Left renal cortex interstitium (tissue), 4 donors: Measurements from ENCODE around the gene GPR61. TPM values are rescaled to one million over a fixed set of nuclear protein-coding genes. Genes with fewer than 3 reads are reported as not detected.
A peak's percentile ranks its signal among the peaks of the same experiment; 100 is the strongest.

ENCODE experiments used
- DNase-seq, 4 donors: peaks; one replicate each; pipeline ENCODE4 v3.0.0-alpha.2; 2013; ENCODE audit warnings: low read depth in 4 of 4, low spot score in 2 of 4, missing footprints in 1 of 4
- polyA plus RNA-seq, 4 donors: library from polyadenylated mRNA; unstranded; fragments of 120-200 nt; gene quantifications; one replicate each; pipeline ENCODE4 v1.2.1, GENCODE V29; 2013; ENCODE audit not compliant: insufficient read length in 4 of 4

Gene GPR61
- polyA plus RNA-seq, 4 donors, result 0.58 to 1.0 (median 0.81) TPM

DNA sequence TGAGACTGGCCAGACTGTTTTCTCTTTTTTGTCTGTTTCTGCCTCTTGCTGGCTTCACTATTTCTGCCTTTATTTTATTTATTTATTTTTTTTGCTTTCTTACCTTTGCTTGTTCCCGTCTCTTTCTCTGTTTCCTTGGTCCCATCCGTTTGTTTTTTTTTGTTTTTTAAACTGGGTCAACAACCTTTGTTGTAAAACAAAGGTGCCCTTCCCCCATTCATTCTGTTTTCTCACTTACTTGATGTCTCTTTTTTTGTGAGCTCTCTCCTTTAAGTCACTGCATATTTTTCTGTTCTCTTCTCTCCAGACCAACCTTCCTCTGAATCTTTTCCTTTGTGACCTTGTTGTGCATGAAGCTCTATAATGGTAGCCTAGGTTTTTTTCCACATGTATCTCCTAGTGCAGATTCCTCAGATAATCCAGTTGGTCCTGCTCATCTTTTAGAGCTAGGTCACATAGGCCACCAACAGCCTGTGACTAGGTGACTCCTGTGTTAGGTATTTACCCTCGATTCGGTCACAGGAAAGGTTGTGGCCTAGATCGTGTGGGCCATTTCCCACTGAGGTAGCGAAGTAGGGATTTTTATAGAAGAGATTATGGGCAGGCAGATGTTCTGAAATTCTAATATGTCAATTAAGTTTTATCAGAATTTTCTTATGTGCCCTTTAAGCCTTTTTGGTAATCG lies 24.7 kb downstream of the GPR61 start:
- no peak for DNase-seq

GRCh38 chr1:109565241-109565640 lies 25.6 kb downstream of the GPR61 start:
- DNase-seq, result no peak

DNA sequence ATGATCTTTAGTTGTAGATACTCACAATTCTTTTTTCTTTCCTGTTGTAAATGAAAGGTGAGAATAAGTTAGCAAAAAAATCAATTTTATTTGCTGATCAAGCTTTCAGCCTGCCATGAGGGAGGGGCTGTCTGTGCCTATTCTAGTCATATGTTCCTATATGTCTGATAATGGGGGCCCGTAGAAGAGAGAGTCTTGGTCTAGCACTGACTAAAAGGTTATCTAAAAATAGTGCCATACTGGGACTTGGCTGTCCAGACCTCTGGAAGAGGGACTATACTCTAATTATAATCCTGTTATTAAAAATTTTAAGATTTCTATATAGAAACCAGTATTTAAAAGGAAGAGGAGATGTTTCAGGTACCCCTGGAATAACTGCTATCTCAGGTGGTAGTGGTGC lies 27.3 kb downstream of the GPR61 start:
- DNase-seq, result no peak

DNA sequence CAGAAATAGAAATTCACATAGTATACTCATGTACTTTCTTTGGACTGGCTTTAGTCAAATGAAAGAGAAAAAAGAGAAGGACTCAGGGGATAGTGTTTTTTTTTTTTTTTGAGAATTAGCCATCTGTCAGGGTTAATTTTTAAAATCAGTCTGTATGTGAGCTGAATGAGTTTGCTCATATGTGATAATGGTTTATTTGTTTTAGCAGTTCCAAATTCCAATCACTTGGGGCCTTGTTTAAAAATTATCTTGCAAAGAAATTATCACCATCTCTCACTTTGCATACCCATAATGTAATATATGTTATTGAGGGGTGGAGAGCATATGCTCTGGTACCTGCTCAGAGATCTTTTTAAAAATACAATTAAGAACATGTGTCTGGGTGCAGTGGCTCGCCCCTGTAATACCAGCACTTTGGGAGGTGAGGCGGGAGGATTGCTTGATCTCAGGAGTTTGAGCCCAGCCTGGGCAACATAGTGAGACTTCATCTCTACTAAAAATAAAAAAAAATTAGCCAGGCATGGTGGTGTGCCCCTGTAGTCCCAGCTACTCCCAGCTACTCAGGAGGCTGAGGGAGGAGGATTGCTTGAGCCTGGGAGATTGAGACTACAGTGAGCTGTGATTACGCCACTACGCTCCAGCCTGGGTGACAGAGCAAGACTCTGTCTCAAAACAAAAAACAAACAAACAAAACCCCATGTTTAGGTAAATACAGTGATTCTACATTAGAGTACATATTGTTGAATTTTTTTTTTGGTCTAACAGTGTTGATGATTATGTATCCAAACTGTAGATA lies 28.4 kb downstream of the GPR61 start:
- no peak for DNase-seq

DNA sequence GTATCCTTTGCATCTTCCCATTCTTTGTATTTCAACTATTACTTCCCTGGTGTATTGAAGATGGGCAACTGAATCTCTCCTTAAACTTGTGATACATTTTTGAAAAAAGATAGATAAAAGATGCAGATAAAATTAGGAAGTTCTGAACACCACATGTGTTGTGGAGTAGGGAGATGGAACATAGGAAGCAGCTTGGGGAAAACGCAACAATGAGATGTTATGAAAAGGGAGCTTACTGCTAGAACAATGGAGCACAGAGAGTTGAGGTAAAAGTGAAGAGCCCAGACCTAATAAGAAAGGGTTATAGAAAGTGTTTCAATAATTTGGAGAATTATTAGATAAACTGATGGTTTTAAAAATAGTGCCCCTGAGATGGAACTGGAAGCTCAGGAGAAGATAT lies 29.7 kb downstream of the GPR61 start:
- no peak for DNase-seq

- no peak for DNase-seq
These were observed 30.7 kb downstream of the GPR61 start for GRCh38 chr1:109570414-109570813.

DNA sequence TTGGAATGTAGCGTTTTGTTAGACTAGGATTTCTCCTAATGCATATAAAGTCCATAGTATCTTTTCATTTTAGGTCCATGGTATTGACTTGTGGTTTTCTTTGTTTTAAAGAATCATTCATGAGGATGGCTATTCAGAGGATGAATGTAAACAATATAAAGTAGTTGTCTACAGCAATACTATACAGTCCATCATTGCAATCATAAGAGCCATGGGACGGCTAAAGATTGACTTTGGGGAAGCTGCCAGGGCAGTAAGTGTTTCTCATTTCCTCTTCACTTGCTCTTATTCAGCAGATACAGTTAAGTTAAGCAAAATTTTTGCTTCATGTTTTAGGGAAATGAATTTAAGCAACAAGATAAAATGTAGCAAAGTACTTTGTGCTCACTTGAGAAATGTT lies 34.1 kb downstream of the GPR61 start:
- DNase-seq, result no peak

DNA sequence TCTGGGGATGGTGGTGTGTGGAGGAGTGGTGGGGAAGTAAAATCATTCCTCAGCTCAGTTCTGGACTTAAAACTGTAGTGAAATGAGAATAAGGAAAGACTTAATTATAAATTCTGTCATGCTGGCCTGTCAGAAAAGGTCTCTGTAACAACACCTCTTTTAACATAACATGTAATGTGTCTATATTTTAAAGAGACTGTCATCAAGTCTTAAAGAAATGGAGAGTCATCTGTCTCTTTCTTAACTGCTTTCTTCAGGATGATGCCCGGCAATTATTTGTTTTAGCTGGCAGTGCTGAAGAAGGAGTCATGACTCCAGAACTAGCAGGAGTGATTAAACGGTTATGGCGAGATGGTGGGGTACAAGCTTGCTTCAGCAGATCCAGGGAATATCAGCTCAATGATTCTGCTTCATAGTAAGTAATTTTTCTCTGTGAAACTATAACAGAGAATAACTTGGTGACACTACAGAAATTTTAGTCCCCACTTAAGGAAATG lies 39.3 kb downstream of the GPR61 start:
- no peak for DNase-seq

DNA sequence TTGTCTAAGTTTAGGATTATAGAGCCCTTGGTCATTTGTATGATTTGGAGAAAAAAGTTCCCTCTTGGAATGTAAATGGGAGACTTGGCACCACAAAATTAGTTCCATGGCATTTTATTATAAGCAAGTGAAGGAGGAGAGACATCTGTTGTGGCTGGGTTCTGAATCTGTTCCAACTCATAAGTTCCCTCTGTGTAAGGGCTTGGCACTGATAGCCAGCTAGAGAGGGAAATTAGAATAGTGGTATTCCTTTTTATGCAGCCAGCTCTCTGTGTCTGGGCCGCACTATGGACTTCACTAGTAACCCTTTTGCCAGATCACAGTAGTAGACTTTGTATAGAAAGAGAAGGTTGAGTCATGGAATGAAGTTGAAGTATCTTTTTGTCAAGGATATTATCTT lies 39.8 kb downstream of the GPR61 start:
- no peak for DNase-seq

GRCh38 chr1:109582021-109582420 lies 42.3 kb downstream of the GPR61 start:
- DNase-seq, result no peak

DNA sequence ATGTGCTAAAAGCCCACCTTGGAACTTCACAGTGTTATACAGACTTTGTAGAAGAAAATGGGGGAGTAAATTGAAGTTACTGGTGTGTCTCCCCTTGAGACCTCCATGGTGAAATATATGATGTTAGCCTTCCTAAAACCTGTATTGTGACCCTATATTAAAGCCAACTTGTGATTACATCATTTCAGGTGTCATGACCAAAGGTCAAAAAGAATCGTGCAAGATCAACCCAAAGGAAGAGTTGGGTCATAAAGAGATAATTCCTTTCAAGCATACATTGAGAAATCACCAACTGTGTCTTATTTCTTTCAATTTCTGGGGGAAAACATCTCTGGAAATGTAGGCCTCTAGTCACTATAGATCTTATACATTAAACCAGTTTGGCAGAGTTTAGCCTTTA lies 45.1 kb downstream of the GPR61 start:
- DNase-seq, result no peak

DNA sequence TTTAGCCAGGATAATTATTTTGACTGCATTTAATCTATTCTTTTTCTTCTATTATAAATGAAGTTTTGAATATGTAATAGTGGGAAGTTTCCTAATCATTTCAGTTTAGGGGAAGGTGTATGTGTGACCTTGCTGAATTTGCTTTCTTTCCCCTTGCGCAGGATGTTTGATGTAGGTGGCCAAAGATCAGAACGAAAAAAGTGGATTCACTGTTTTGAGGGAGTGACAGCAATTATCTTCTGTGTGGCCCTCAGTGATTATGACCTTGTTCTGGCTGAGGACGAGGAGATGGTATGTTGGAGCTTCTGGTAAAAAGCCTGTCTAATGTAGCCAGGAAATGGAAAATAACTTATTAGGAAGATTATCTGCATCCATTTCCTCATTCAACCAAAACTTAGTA lies 46.4 kb downstream of the GPR61 start:
- DNase-seq, result no peak

DNA sequence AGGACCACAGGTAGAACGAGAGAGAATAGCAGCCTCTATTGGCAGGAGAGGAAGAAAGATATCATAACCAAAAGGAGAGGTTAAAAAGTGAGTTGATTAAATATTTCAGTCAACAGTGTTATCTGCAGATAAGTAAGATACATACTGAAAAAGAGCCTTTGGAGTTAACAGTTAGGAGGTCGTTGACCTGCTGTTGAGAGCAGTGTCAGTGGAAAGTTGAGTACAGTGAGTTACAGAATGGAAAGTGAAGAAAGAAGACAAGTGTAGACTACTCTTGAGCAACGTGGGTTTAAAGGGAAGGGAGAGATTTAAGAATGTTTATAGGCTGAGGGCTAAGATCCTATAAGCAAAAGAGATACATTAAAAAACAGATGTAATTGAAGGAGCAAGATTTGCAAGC lies 49.5 kb downstream of the GPR61 start:
- DNase-seq, result no peak

DNA sequence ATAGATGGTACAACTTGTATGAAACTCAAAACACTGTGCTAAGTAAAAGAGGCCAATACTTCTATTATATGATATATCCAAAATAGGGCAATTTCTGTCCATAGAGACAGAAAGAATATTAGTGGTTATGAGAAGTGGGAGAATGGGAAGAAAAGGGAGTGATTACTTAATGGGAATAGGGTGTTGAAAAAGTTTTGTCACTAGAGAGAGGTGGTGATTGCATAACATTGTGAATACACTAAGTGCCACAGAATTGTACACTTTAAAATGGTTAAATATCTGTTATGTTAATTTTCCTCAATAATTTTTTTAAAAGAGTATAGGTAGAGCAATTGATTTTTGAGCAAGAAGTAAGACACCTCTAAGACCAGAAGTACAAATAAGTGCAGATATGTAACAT lies 50.0 kb downstream of the GPR61 start:
- no peak for DNase-seq

- DNase-seq, result no peak
These were observed 53.2 kb downstream of the GPR61 start for GRCh38 chr1:109592916-109593315.

- DNase-seq, result peak in 1 of 4 donors; percentile 15
These were observed 55.9 kb downstream of the GPR61 start for GRCh38 chr1:109595531-109595930.

Other genes with a start within 250 kb of the GPR61 start
- under 1 TPM in 2 of 4 donors, not detected in 2; 0.09 to 0.30 TPM for gene MYBPHL, start 232.9 kb upstream of the GPR61 start, polyA plus RNA-seq
- 10 to 100 TPM; 52.1 to 60.4 (median 56.9) TPM for gene SORT1, start 142.0 kb upstream of the GPR61 start, polyA plus RNA-seq
- gene PSMA5, start 113.4 kb upstream of the GPR61 start, polyA plus RNA-seq, result 100 to 1,000 TPM in 3 of 4 donors, 10 to 100 TPM in 1; 94.8 to 123 (median 107) TPM
- 10 to 100 TPM in 2 of 4 donors, 1 to 10 TPM in 2; 5.6 to 14.0 (median 11.2) TPM for gene SYPL2, start 73.3 kb upstream of the GPR61 start, polyA plus RNA-seq
- gene ATXN7L2, start 56.0 kb upstream of the GPR61 start, polyA plus RNA-seq, result 10 to 100 TPM in 3 of 4 donors, 1 to 10 TPM in 1; 6.9 to 17.7 (median 11.8) TPM
- gene CYB561D1, start 45.8 kb upstream of the GPR61 start, polyA plus RNA-seq, result 10 to 100 TPM in 1 of 4 donors, 1 to 10 TPM in 3; 7.8 to 10.1 (median 8.9) TPM
- 10 to 100 TPM in 1 of 4 donors, 1 to 10 TPM in 3; 7.2 to 10.0 (median 8.1) TPM for gene AMIGO1, start 30.1 kb upstream of the GPR61 start, polyA plus RNA-seq
- gene GNAI3, start 8.7 kb downstream of the GPR61 start, polyA plus RNA-seq, result 10 to 100 TPM; 10.1 to 13.8 (median 12.2) TPM
- gene GNAT2, start 79.7 kb downstream of the GPR61 start, polyA plus RNA-seq, result not detected
- 10 to 100 TPM; 40.7 to 66.9 (median 51.5) TPM for gene AMPD2, start 80.0 kb downstream of the GPR61 start, polyA plus RNA-seq
- 10 to 100 TPM; 49.3 to 65.5 (median 61.8) TPM for gene GSTM4, start 116.2 kb downstream of the GPR61 start, polyA plus RNA-seq
- gene GSTM2, start 128.2 kb downstream of the GPR61 start, polyA plus RNA-seq, result 100 to 1,000 TPM; 143 to 275 (median 238) TPM
- gene GSTM1, start 147.9 kb downstream of the GPR61 start, polyA plus RNA-seq, result 100 to 1,000 TPM in 1 of 4 donors, 1 to 10 TPM in 3; 1.7 to 119 (median 3.1) TPM
- 10 to 100 TPM; 34.2 to 55.5 (median 39.7) TPM for gene GSTM5, start 172.4 kb downstream of the GPR61 start, polyA plus RNA-seq
- 100 to 1,000 TPM; 201 to 268 (median 237) TPM for gene GSTM3, start 201.2 kb downstream of the GPR61 start, polyA plus RNA-seq
- 1 to 10 TPM in 1 of 4 donors, under 1 TPM in 3; 0.37 to 1.6 (median 0.71) TPM for gene EPS8L3, start 224.1 kb downstream of the GPR61 start, polyA plus RNA-seq